Colonic mucosa (tissue), 4 donors: ENCODE measurements around the gene SELENOT. TPM values are rescaled to one million over a fixed set of nuclear protein-coding genes. Genes with fewer than 3 reads are reported as not detected.

Experiments
- DNase-seq: peaks from one replicate; pipeline ENCODE4 v3.0.0-alpha.2; 2020
- H3K27ac ChIP-seq: fragments of 200-600 bp; one replicate; pipeline ENCODE4 v1.8.0; 2021
- H3K27me3 ChIP-seq: fragments of 200-600 bp; one replicate; pipeline ENCODE4 v1.8.0; 2021
- H3K36me3 ChIP-seq: fragments of 200-600 bp; one replicate; pipeline ENCODE4 v1.8.0; 2021
- H3K4me1 ChIP-seq: fragments of 200-600 bp; one replicate; pipeline ENCODE4 v1.8.0; 2021; ENCODE audit warnings: mild to moderate bottlenecking
- H3K4me3 ChIP-seq: fragments of 200-600 bp; one replicate; pipeline ENCODE4 v1.8.0; 2021
- H3K9ac ChIP-seq, 2 donors: one replicate each; pipeline ENCODE4 v1.7.0; 2013; ENCODE audit warnings: control low read depth in 2 of 2, low read depth in 2 of 2, low read length in 2 of 2
- H3K9me3 ChIP-seq: fragments of 200-600 bp; one replicate; pipeline ENCODE4 v1.8.0; 2021
- intact Hi-C: fragments of 100-400 bp; cut with DNase I; formaldehyde crosslinking; loops from one replicate; pipeline ENCODE4 v1.14.1; 2022
- total RNA-seq, 2 donors: library from RNA; stranded (reverse); fragmentation: NEBNext Ultra II Directional in 1 of 2; extraction: Animal tissue kit (Norgen Biotek cat#: 25700) in 1 of 2; gene quantifications; one replicate each; pipeline ENCODE4 v1.2.1, GENCODE V29; 2021
- TF ChIP-seq, protein P1 (sequence below): fragments of 200-600 bp; IDR thresholded peaks from one replicate; pipeline ENCODE4 v1.8.0; 2022; ENCODE audit warnings: antibody characterized with exemption, mild to moderate bottlenecking
- donor health status: healthy.
- donor health status: DM: no; HTN: no; CAD: no.
- donor health status: DM: no; HTN: no; CAD: no.

Gene SELENOT, protein sequence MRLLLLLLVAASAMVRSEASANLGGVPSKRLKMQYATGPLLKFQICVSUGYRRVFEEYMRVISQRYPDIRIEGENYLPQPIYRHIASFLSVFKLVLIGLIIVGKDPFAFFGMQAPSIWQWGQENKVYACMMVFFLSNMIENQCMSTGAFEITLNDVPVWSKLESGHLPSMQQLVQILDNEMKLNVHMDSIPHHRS
- 100 to 1,000 TPM; 114 to 117 TPM for total RNA-seq

- H3K4me1 ChIP-seq: peaks cover 18% of the 10 kb centered on the region
- H3K4me3 ChIP-seq: peak within 1 kb of the TSS; percentile 74
- no peaks in the 10 kb centered on the region for H3K27me3 ChIP-seq
- no peaks in the 10 kb centered on the region for H3K9me3 ChIP-seq
- TF ChIP-seq, protein P1, sequence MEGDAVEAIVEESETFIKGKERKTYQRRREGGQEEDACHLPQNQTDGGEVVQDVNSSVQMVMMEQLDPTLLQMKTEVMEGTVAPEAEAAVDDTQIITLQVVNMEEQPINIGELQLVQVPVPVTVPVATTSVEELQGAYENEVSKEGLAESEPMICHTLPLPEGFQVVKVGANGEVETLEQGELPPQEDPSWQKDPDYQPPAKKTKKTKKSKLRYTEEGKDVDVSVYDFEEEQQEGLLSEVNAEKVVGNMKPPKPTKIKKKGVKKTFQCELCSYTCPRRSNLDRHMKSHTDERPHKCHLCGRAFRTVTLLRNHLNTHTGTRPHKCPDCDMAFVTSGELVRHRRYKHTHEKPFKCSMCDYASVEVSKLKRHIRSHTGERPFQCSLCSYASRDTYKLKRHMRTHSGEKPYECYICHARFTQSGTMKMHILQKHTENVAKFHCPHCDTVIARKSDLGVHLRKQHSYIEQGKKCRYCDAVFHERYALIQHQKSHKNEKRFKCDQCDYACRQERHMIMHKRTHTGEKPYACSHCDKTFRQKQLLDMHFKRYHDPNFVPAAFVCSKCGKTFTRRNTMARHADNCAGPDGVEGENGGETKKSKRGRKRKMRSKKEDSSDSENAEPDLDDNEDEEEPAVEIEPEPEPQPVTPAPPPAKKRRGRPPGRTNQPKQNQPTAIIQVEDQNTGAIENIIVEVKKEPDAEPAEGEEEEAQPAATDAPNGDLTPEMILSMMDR: no peak
- peak; percentile 94 for DNase-seq
- peak within 1 kb of the TSS; percentile 78 to 93 for H3K9ac ChIP-seq
- peak within 1 kb of the TSS; percentile 96 for H3K27ac ChIP-seq
- intact Hi-C loops: loop anchor here (10.0 kb wide), 1 partner anchor 101 kb away; the partner anchor contains the start of gene ERICH6
- H3K36me3 ChIP-seq: no peaks in the 10 kb centered on the region
These were observed at the start of gene SELENOT for GRCh38 chr3:150603153-150603979. SELENOT (plus strand) TSS chr3:150603321; CDS start chr3:150603363, 42 bp downstream.

DNA sequence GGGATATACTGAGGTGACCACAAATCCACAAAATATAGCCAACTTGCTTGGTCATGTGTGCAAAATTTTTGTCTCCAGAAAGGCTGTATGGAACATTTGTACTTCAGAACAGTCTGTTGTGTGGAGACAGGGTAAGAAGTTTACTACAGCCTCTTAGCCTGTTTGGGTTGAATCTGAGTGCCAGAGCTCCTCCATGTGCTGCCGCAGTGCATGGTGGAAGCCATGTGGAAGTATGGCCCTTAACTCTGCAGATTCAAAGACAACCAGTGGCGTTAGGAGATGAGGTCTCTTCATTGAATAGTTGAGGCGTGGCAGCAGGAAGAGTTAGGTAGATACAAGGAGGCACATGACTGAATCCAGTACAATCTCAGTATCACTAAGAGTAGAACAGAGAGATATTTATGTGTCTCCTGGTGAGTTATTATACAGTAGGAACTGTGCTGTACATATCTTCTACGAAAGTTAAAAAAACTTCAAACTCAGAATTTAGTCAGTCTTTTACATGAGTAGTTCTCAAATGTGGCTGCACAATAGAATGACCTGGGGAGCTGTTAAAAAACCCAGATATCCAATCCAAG lies 47.2 kb upstream of the SELENOT start:
- no peak overlapping the region for H3K9ac ChIP-seq
- DNase-seq: no peak
- no peaks in the 10 kb centered on the region for H3K9me3 ChIP-seq
- H3K27me3 ChIP-seq: no peaks in the 10 kb centered on the region
- H3K36me3 ChIP-seq: no peaks in the 10 kb centered on the region
- H3K4me1 ChIP-seq: no peaks in the 10 kb centered on the region
- H3K27ac ChIP-seq: no peak overlapping the region
- H3K4me3 ChIP-seq: no peak overlapping the region
- intact Hi-C loops: no loop called here
- TF ChIP-seq, protein P1: no peak

GRCh38 chr3:150556792-150557191 lies 46.3 kb upstream of the SELENOT start:
- DNase-seq: no peak
- TF ChIP-seq, protein P1: no peak
- H3K27me3 ChIP-seq: no peaks in the 10 kb centered on the region
- H3K9me3 ChIP-seq: no peaks in the 10 kb centered on the region
- no peak overlapping the region for H3K9ac ChIP-seq
- no peak overlapping the region for H3K4me3 ChIP-seq
- no peaks in the 10 kb centered on the region for H3K4me1 ChIP-seq
- H3K36me3 ChIP-seq: no peaks in the 10 kb centered on the region
- intact Hi-C loops: no loop called here
- no peak overlapping the region for H3K27ac ChIP-seq

GRCh38 chr3:150557725-150558124 lies 45.4 kb upstream of the SELENOT start:
- no peaks in the 10 kb centered on the region for H3K36me3 ChIP-seq
- H3K4me3 ChIP-seq: no peak overlapping the region
- H3K9me3 ChIP-seq: no peaks in the 10 kb centered on the region
- no peaks in the 10 kb centered on the region for H3K27me3 ChIP-seq
- no peak overlapping the region for H3K9ac ChIP-seq
- intact Hi-C loops: no loop called here
- no peak overlapping the region for H3K27ac ChIP-seq
- no peak for DNase-seq
- no peaks in the 10 kb centered on the region for H3K4me1 ChIP-seq
- TF ChIP-seq, protein P1: no peak

DNA sequence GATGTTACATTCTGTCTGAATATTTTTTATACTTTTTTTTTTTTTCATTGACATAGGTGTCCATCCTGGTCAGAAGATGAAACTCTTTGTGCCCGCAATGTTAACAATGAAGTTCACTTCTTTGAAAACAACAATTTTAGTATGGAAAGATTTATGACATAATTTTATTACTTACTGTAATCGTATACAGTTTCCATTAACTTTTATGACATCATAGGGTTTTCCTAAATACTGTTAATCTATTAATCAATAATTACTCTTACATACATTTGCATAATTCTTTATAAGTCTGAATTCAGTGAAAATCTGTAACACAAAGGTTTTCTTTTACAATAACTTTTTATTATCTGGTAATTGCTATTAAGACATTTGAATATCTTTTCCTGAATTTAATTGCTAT lies 38.9 kb upstream of the SELENOT start:
- intact Hi-C loops: no loop called here
- no peaks in the 10 kb centered on the region for H3K9me3 ChIP-seq
- H3K36me3 ChIP-seq: peaks cover 8% of the 10 kb centered on the region
- no peaks in the 10 kb centered on the region for H3K27me3 ChIP-seq
- no peak for DNase-seq
- H3K9ac ChIP-seq: no peak overlapping the region
- H3K4me1 ChIP-seq: no peaks in the 10 kb centered on the region
- H3K27ac ChIP-seq: no peak overlapping the region
- no peak overlapping the region for H3K4me3 ChIP-seq
- TF ChIP-seq, protein P1: no peak
